H4 (cell line): Measurements from ENCODE around the gene TTC39B. TPM values are rescaled to one million over a fixed set of nuclear protein-coding genes. Genes with fewer than 3 reads are reported as not detected.
"Not testable (repeated sequence)": the region's sequence is repeated elsewhere in the genome, so short reads cannot be mapped to it uniquely, and the experiment has no call there.

Experiments used
- DNase-seq: peaks from one replicate; pipeline ENCODE4 v3.0.0-alpha.2; 2015; ENCODE audit warnings: low spot score
- total RNA-seq: library from RNA; depleted of rRNA; stranded (reverse); fragments of >200 nt; shearing (Covaris generic); gene quantifications from 2 replicates; pipeline ENCODE4 v1.2.3, GENCODE V29; 2014; rRNA removed

TTC39B gene
- total RNA-seq, result 4.5 and 7.7 TPM in 2 replicates

- DNase-seq, result peak; percentile 84
Observed at GRCh38 chr9:15306757-15307522, at the start of gene TTC39B. TSS of gene TTC39B (minus strand) at chr9:15307216. CDS start at chr9:15307125, 91 bp downstream.

- DNase-seq, result no peak
Observed at GRCh38 chr9:15355669-15356068, 48.7 kb upstream of the TTC39B start.

GRCh38 chr9:15354713-15355112 is 47.7 kb upstream of the TTC39B start:
- DNase-seq, result no peak

GRCh38 chr9:15353892-15354291 is 46.9 kb upstream of the TTC39B start:
- no peak for DNase-seq

- DNase-seq, result no peak
Observed at GRCh38 chr9:15352306-15352705, 45.3 kb upstream of the TTC39B start.

- DNase-seq, result no peak
Observed at GRCh38 chr9:15349892-15350761, 43.1 kb upstream of the TTC39B start.

- no peak for DNase-seq
Observed at GRCh38 chr9:15346837-15347236, 39.8 kb upstream of the TTC39B start.

GRCh38 chr9:15344191-15344590 is 37.2 kb upstream of the TTC39B start:
- no peak for DNase-seq

- no peak for DNase-seq
Observed at GRCh38 chr9:15333376-15333881, 26.4 kb upstream of the TTC39B start.

- no peak for DNase-seq
Observed at GRCh38 chr9:15332939-15333338, 25.9 kb upstream of the TTC39B start.

GRCh38 chr9:15329539-15330109 is 22.6 kb upstream of the TTC39B start:
- no peak for DNase-seq

GRCh38 chr9:15328946-15329345 is 21.9 kb upstream of the TTC39B start:
- DNase-seq, result no peak

GRCh38 chr9:15322695-15323094 is 15.7 kb upstream of the TTC39B start:
- not testable (repeated sequence) for DNase-seq

GRCh38 chr9:15319661-15320060 is 12.6 kb upstream of the TTC39B start:
- DNase-seq, result not testable (repeated sequence)

GRCh38 chr9:15317836-15318235 is 10.8 kb upstream of the TTC39B start:
- DNase-seq, result peak; percentile 12

- DNase-seq, result no peak
Observed at GRCh38 chr9:15311607-15312006, 4.6 kb upstream of the TTC39B start.

GRCh38 chr9:15310107-15310850 is 3.3 kb upstream of the TTC39B start:
- DNase-seq, result no peak

GRCh38 chr9:15308511-15308910 is 1.5 kb upstream of the TTC39B start:
- no peak for DNase-seq

- DNase-seq, result no peak
Observed at GRCh38 chr9:15307523-15307841, 466 bp upstream of the TTC39B start.

GRCh38 chr9:15306068-15306756 is 804 bp downstream of the TTC39B start:
- DNase-seq, result peak; percentile 21

- DNase-seq, result no peak
Observed at GRCh38 chr9:15305470-15305869, 1.5 kb downstream of the TTC39B start.
